Esophagus muscularis mucosa (tissue), 3 donors: ENCODE data around the gene TEX38.

Experiments used
- CTCF ChIP-seq, 3 experiments: fragments of 200-600 bp in 2 of 3; fragments of 450-650 bp in 1 of 3; sonication (generic) in 2 of 3; IDR thresholded peaks; one replicate each; pipeline ENCODE4 v1.5.1; 2017 to 2019; ENCODE audit warnings: antibody characterized with exemption in 3 of 3, mild to moderate bottlenecking in 2 of 3, moderate library complexity in 1 of 3
- POLR2A ChIP-seq: fragments of 450-650 bp; IDR thresholded peaks from one replicate; pipeline ENCODE4 v1.6.1; 2017; ENCODE audit warnings: antibody characterized with exemption, moderate library complexity, mild to moderate bottlenecking, low read depth
- POLR2AphosphoS5 ChIP-seq, 2 donors: sonication (generic); formaldehyde crosslinking; IDR thresholded peaks; one replicate each; pipeline ENCODE4 v1.6.1; 2017; ENCODE audit warnings: antibody characterized with exemption in 2 of 2

DNA sequence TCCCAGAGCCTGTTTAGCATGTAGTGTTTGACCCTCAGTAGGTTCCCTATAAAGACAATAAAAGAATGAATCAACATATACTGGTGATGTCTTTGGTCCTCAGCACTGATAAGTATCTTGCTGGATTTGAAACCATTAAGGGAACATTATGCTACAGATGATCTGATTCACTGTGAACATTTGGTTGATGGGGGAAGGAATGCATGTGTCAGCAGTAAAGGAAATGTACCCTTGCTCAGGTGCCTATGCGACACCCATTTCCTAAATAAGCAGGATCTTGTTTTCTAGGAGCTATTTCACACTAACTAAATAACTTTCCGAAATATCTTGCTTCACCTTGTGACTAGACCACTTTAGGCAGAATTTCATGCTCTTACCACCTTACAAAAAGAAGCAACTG, 13.0 kb downstream of the TEX38 start:
- no peak for TF ChIP-seq POLR2AphosphoS5 (IDR thresholded peaks at IDR 0.05)
- TF ChIP-seq CTCF (IDR thresholded peaks at IDR 0.05), result no peak
- TF ChIP-seq POLR2A, result no peak
